ENCODE results near the gene RFX3. TPM values are rescaled to one million over a fixed set of nuclear protein-coding genes. Genes with fewer than 3 reads are reported as not detected.

The RFX3 gene
- total RNA-seq, 4 donors from 2014 or later, result 4.0 to 8.2 (median 5.6) TPM

DNA sequence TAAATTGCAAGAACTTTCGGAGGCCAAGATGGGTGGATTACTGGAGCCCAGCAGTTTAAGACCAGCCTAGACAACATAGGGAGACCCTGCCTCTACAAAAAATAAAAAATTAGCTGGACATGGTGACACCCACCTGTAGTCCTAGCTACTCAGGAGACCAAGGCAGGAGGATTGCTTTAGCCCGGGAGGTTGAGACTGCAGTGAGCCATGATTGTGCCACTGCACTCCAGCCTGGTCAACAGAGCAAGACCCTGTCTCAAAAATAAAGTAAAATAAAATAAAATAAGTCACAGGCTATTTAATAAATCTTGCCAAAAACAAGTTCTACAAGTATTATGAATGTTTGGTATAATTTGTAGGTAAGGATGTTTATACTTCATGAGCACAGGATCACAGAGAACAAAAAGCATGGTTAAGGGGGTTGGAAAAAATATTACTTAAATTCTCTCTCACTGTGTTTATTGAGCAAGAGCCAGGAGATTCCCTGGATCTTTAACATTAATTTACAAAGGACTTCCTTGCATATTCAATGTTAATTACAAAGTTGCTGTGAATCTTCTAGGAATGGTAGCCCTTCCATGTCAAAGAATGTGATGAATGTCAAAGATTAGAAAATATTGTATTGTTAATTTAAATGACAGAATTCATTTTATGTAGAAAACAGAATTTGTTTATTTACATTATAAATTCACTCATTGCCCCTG lies 164.0 kb downstream of the RFX3 start:
- TF ChIP-seq POLR2A (IDR thresholded peaks at IDR 0.05) (no peak), CTCF (IDR thresholded peaks at IDR 0.05) (no peak)
- WGBS, 2 donors, result 85 to 93% methylated on average over 2 of the region's 2 CpGs
- no peak overlapping the region for H3K4me3 ChIP-seq (ENCODE audit: low read depth, poor library complexity, severe bottlenecking)
- no peak for DNase-seq (ENCODE audit: low spot score in 2 of 2)
- intact Hi-C loops (cut with DNase I; ENCODE audit: low total_unique reads), result no loop called here

- TF ChIP-seq CTCF (IDR thresholded peaks at IDR 0.05) (no peak), POLR2A (IDR thresholded peaks at IDR 0.05) (no peak)
- H3K4me3 ChIP-seq (ENCODE audit: low read depth, poor library complexity, severe bottlenecking), result no peak overlapping the region
- no peak for DNase-seq (ENCODE audit: low spot score in 2 of 2)
- WGBS, 2 donors, result 76 to 82% methylated on average over 4 of the region's 4 CpGs
- intact Hi-C loops (cut with DNase I; ENCODE audit: low total_unique reads), result no loop called here
Measured at GRCh38 chr9:3361116-3361515, 164.7 kb downstream of the RFX3 start.

DNA sequence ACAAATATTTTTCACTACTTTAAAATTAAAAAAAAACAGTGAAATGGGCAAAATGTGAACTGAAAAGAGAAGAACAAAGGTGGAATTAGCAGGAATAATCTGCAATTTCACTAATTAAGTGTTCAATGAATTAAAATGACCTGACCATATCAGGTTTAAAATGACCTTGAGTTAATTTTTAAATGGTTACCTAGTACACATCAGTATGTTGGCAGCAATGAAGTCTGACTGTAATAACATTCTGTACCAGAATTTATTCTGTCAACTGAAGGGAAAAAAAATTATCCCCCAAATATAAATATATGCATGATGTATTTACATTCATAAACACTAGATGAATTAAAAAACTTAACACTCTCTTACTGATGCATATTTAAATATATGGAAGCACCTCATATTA lies 165.6 kb downstream of the RFX3 start:
- no peak overlapping the region for H3K4me3 ChIP-seq (ENCODE audit: low read depth, poor library complexity, severe bottlenecking)
- intact Hi-C loops (cut with DNase I; ENCODE audit: low total_unique reads), result no loop called here
- TF ChIP-seq CTCF (IDR thresholded peaks at IDR 0.05), result no peak
- TF ChIP-seq POLR2A (IDR thresholded peaks at IDR 0.05), result no peak
- DNase-seq (ENCODE audit: low spot score in 2 of 2), result no peak

GRCh38 chr9:3359778-3360177 lies 166.0 kb downstream of the RFX3 start:
- TF ChIP-seq CTCF (IDR thresholded peaks at IDR 0.05) (no peak), POLR2A (IDR thresholded peaks at IDR 0.05) (no peak)
- 94 to 96% methylated on average over 1 of the region's 1 CpG for WGBS, 2 donors
- intact Hi-C loops (cut with DNase I; ENCODE audit: low total_unique reads), result no loop called here
- no peak for DNase-seq (ENCODE audit: low spot score in 2 of 2)
- no peak overlapping the region for H3K4me3 ChIP-seq (ENCODE audit: low read depth, poor library complexity, severe bottlenecking)

GRCh38 chr9:3359048-3359692 lies 166.6 kb downstream of the RFX3 start:
- WGBS, 2 donors, result 92 to 95% methylated on average over 5 of the region's 5 CpGs
- intact Hi-C loops (cut with DNase I; ENCODE audit: low total_unique reads), result no loop called here
- no peak for DNase-seq (ENCODE audit: low spot score in 2 of 2)
- no peak for TF ChIP-seq POLR2A (IDR thresholded peaks at IDR 0.05)
- TF ChIP-seq CTCF (IDR thresholded peaks at IDR 0.05), result no peak
- H3K4me3 ChIP-seq (ENCODE audit: low read depth, poor library complexity, severe bottlenecking), result no peak overlapping the region

All from lower leg skin (tissue), 4 donors.